Colonic mucosa (tissue), 4 donors: ENCODE data around the gene VRK1. TPM values are rescaled to one million over a fixed set of nuclear protein-coding genes. Genes with fewer than 3 reads are reported as not detected.

Experiments used
- DNase-seq: peaks from one replicate; pipeline ENCODE4 v3.0.0-alpha.2; 2020
- H3K27ac ChIP-seq: fragments of 200-600 bp; one replicate; pipeline ENCODE4 v1.8.0; 2021
- H3K27me3 ChIP-seq: fragments of 200-600 bp; one replicate; pipeline ENCODE4 v1.8.0; 2021
- H3K36me3 ChIP-seq: fragments of 200-600 bp; one replicate; pipeline ENCODE4 v1.8.0; 2021
- H3K4me1 ChIP-seq: fragments of 200-600 bp; one replicate; pipeline ENCODE4 v1.8.0; 2021; ENCODE audit warnings: mild to moderate bottlenecking
- H3K4me3 ChIP-seq: fragments of 200-600 bp; one replicate; pipeline ENCODE4 v1.8.0; 2021
- H3K9ac ChIP-seq, 2 donors: one replicate each; pipeline ENCODE4 v1.7.0; 2013; ENCODE audit warnings: control low read depth in 2 of 2, low read depth in 2 of 2, low read length in 2 of 2
- H3K9me3 ChIP-seq: fragments of 200-600 bp; one replicate; pipeline ENCODE4 v1.8.0; 2021
- intact Hi-C: fragments of 100-400 bp; cut with DNase I; formaldehyde crosslinking; loops from one replicate; pipeline ENCODE4 v1.14.1; 2022
- total RNA-seq, 2 donors: library from RNA; stranded (reverse); fragmentation: NEBNext Ultra II Directional in 1 of 2; extraction: Animal tissue kit (Norgen Biotek cat#: 25700) in 1 of 2; gene quantifications; one replicate each; pipeline ENCODE4 v1.2.1, GENCODE V29; 2021
- TF ChIP-seq, protein P1 (sequence below): fragments of 200-600 bp; IDR thresholded peaks from one replicate; pipeline ENCODE4 v1.8.0; 2022; ENCODE audit warnings: antibody characterized with exemption, mild to moderate bottlenecking
- donor health status: healthy.
- donor health status: DM: no; HTN: no; CAD: no.
- donor health status: DM: no; HTN: no; CAD: no.

The VRK1 gene
- total RNA-seq, 2 donors from 2014 or later, result 13.0 to 35.9 TPM

DNA sequence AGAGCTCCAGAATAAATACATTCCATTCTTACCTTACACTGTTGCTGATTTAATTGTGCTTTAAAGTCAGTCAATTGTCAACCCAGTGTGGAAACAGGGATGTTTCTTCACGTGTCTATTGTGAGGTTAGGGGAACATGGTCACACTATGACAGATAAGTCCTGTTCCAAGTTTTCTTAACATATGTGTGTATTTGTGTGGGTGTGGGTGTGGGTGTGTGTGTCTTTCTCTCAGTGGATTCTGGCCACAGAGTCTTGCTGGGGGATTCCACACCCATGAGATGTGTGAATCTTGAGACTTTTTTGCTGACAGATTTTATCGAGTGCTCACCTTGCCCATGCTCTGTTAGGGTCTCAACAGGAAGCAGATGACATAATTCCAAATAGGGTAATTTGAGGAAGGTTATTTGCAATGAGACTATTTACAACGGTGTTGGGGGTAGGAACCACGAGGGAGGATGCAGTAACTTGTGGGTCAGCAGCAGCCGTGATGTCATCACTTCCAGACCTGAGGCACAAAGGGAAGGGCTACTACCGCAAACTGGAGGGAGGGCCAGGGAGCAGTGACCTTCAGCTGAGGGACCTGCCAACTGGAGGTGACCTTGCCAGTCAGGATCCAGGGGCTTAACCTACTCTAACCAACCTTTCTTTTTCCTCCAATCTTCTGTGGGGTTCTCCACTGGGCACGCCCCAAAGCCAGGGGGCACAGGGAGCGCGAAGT is 1.9 kb upstream of the VRK1 start:
- intact Hi-C loops, result no loop called here
- Histone ChIP-seq H3K4me3 (no peak overlapping the region), H3K36me3 (no peaks in the 10 kb centered on the region), H3K27me3 (no peaks in the 10 kb centered on the region), H3K9me3 (no peaks in the 10 kb centered on the region), H3K27ac (no peak overlapping the region), H3K4me1 (no peaks in the 10 kb centered on the region), H3K9ac (no peak overlapping the region)
- no peak for DNase-seq
- TF ChIP-seq, protein P1, sequence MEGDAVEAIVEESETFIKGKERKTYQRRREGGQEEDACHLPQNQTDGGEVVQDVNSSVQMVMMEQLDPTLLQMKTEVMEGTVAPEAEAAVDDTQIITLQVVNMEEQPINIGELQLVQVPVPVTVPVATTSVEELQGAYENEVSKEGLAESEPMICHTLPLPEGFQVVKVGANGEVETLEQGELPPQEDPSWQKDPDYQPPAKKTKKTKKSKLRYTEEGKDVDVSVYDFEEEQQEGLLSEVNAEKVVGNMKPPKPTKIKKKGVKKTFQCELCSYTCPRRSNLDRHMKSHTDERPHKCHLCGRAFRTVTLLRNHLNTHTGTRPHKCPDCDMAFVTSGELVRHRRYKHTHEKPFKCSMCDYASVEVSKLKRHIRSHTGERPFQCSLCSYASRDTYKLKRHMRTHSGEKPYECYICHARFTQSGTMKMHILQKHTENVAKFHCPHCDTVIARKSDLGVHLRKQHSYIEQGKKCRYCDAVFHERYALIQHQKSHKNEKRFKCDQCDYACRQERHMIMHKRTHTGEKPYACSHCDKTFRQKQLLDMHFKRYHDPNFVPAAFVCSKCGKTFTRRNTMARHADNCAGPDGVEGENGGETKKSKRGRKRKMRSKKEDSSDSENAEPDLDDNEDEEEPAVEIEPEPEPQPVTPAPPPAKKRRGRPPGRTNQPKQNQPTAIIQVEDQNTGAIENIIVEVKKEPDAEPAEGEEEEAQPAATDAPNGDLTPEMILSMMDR, result no peak

- Histone ChIP-seq H3K36me3 (no peaks in the 10 kb centered on the region), H3K4me1 (no peaks in the 10 kb centered on the region), H3K27ac (peak overlapping the region; percentile 23), H3K4me3 (peak overlapping the region; percentile 88), H3K27me3 (no peaks in the 10 kb centered on the region), H3K9me3 (no peaks in the 10 kb centered on the region), H3K9ac (peak overlapping the region; percentile 64 to 73)
- intact Hi-C loops, result no loop called here
- DNase-seq, result peak; percentile 25
- TF ChIP-seq, protein P1, result no peak
These were observed 584 bp downstream of the VRK1 start for GRCh38 chr14:96797582-96798349.

- Histone ChIP-seq H3K4me3 (no peak overlapping the region), H3K4me1 (no peaks in the 10 kb centered on the region), H3K9ac (no peak overlapping the region), H3K36me3 (no peaks in the 10 kb centered on the region), H3K27ac (no peak overlapping the region), H3K27me3 (no peaks in the 10 kb centered on the region), H3K9me3 (no peaks in the 10 kb centered on the region)
- TF ChIP-seq, protein P1, result no peak
- intact Hi-C loops, result no loop called here
- DNase-seq, result no peak
These were observed 1.8 kb downstream of the VRK1 start for GRCh38 chr14:96798956-96799355.

DNA sequence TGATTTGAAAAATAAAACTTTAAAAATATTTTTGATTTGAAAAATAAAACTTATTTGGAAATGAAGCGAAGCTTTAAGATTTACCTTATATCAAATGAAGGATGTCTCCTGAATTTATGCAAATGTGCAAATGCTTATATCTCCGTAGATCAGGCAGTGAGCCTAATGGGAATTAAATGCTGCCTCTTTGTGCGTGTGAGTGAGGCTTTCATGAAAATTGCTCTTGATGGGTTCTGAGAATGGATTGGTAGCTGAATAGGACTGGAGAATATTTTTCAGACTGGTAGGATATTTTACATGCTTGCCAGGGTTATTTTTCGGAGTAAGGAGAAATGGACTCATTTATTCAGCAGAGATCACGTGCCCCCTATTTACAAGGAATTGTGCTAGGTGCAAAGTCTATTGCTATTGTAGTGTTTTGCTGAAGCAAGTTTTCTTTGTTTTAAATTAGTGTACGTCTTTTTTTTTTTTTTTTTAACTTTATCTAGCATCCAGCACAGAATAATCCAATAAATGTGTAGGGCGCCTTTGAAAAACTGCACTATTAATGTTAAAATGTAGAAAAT is 2.4 kb downstream of the VRK1 start:
- Histone ChIP-seq H3K9me3 (no peaks in the 10 kb centered on the region), H3K27me3 (no peaks in the 10 kb centered on the region), H3K27ac (no peak overlapping the region), H3K4me1 (no peaks in the 10 kb centered on the region), H3K4me3 (no peak overlapping the region), H3K9ac (no peak overlapping the region), H3K36me3 (no peaks in the 10 kb centered on the region)
- TF ChIP-seq, protein P1, result no peak
- intact Hi-C loops, result no loop called here
- DNase-seq, result no peak

DNA sequence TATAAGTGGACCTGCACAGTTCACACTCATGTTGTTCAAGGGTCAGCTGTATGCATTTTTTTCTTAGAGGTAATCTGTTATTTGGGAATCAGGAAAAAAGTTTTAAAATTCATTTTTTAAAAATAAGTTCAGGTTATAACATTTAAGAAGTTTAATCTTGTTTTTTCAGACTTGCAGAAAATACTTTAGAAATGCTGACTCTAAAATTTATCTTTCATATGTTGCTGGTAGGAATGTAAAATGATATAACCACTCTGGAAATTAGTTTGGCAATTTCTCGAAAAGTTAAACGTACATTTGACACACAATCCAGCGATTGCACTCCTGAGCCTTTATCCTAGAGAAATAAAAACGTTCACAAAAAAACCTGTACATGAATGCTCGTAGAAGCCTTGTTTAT is 4.7 kb downstream of the VRK1 start:
- TF ChIP-seq, protein P1, result no peak
- no peaks in the 10 kb centered on the region for H3K9me3 ChIP-seq
- no peak overlapping the region for H3K27ac ChIP-seq

More for the DNA sequence above, 4.7 kb downstream of the VRK1 start:
- intact Hi-C loops, result no loop called here
- no peaks in the 10 kb centered on the region for H3K27me3 ChIP-seq
- H3K9ac ChIP-seq, result no peak overlapping the region
- DNase-seq, result no peak
- no peaks in the 10 kb centered on the region for H3K4me1 ChIP-seq
- H3K36me3 ChIP-seq, result no peaks in the 10 kb centered on the region
- H3K4me3 ChIP-seq, result no peak overlapping the region
